Stomach smooth muscle (tissue), 2 donors: ENCODE measurements around the gene OR5I1.

Source experiments
- H3K27ac ChIP-seq: one replicate; pipeline ENCODE4 v1.7.0; 2013; ENCODE audit warnings: mild to moderate bottlenecking, low read length, inconsistent platforms
- H3K27me3 ChIP-seq, 2 donors: one replicate each; pipeline ENCODE4 v1.7.0; 2013; ENCODE audit warnings: low read length in 2 of 2; ENCODE audit not compliant: insufficient read depth in 2 of 2, control insufficient read depth in 1 of 2
- H3K36me3 ChIP-seq, 2 donors: one replicate each; pipeline ENCODE4 v1.7.0; 2013; ENCODE audit warnings: low read length in 2 of 2; ENCODE audit not compliant: control insufficient read depth in 2 of 2, insufficient read depth in 2 of 2
- H3K4me1 ChIP-seq: one replicate; pipeline ENCODE4 v1.7.0; 2013; ENCODE audit warnings: low read length; ENCODE audit not compliant: control insufficient read depth, insufficient read depth
- H3K4me3 ChIP-seq, 2 donors: one replicate each; pipeline ENCODE4 v1.7.0; 2013; ENCODE audit warnings: low read length in 2 of 2
- H3K9ac ChIP-seq, 2 donors: one replicate each; pipeline ENCODE4 v1.7.0; 2013; ENCODE audit warnings: low read length in 2 of 2, mild to moderate bottlenecking in 1 of 2
- H3K9me3 ChIP-seq, 2 donors: one replicate each; pipeline ENCODE4 v1.7.0; 2013; ENCODE audit warnings: low read length in 2 of 2; ENCODE audit not compliant: control insufficient read depth in 2 of 2
- donor health status: healthy.
- donor health status: Pancreatic carcinoma.

Gene OR5I1

GRCh38 chr11:55936300-55936699, at the start of gene OR5I1:
TSS of gene OR5I1 (minus strand) at chr11:55936400. CDS start at chr11:55936400, 0 bp downstream.
- H3K4me3 ChIP-seq: no peak within 1 kb of the TSS
- no peaks in the 10 kb centered on the region for H3K36me3 ChIP-seq
- peaks cover 0 to 3% of the 10 kb centered on the region in 2 donors for H3K9me3 ChIP-seq
- H3K27me3 ChIP-seq: no peaks in the 10 kb centered on the region
- no peak within 1 kb of the TSS for H3K27ac ChIP-seq
- H3K9ac ChIP-seq: no peak within 1 kb of the TSS
- H3K4me1 ChIP-seq: no peaks in the 10 kb centered on the region

GRCh38 chr11:55970935-55971334, 34.7 kb upstream of the OR5I1 start:
- H3K27ac ChIP-seq: no peak overlapping the region
- no peaks in the 10 kb centered on the region for H3K4me1 ChIP-seq
- no peak overlapping the region for H3K9ac ChIP-seq
- H3K9me3 ChIP-seq: no peaks in the 10 kb centered on the region
- H3K36me3 ChIP-seq: no peaks in the 10 kb centered on the region
- H3K27me3 ChIP-seq: no peaks in the 10 kb centered on the region
- no peak overlapping the region for H3K4me3 ChIP-seq

GRCh38 chr11:55969845-55970244, 33.6 kb upstream of the OR5I1 start, which contains the start of gene OR10AG1:
TSS of gene OR10AG1 (minus strand) at chr11:55969945. CDS start at chr11:55969907, 38 bp downstream.
- Histone ChIP-seq H3K4me3 (no peak within 1 kb of the TSS), H3K9ac (no peak within 1 kb of the TSS), H3K27ac (no peak within 1 kb of the TSS), H3K27me3 (no peaks in the 10 kb centered on the region), H3K9me3 (no peaks in the 10 kb centered on the region), H3K36me3 (no peaks in the 10 kb centered on the region), H3K4me1 (no peaks in the 10 kb centered on the region)

- H3K27me3 ChIP-seq: no peaks in the 10 kb centered on the region
Measured at GRCh38 chr11:55967914-55968313, 31.7 kb upstream of the OR5I1 start.

GRCh38 chr11:55966391-55966790, 30.2 kb upstream of the OR5I1 start:
- Histone ChIP-seq H3K27me3 (no peaks in the 10 kb centered on the region), H3K9ac (no peak overlapping the region), H3K36me3 (no peaks in the 10 kb centered on the region), H3K9me3 (no peaks in the 10 kb centered on the region), H3K4me3 (no peak overlapping the region), H3K4me1 (no peaks in the 10 kb centered on the region), H3K27ac (no peak overlapping the region)

More at GRCh38 chr11:55967914-55968313, 31.7 kb upstream of the OR5I1 start:
- no peak overlapping the region for H3K4me3 ChIP-seq
- H3K9ac ChIP-seq: no peak overlapping the region
- H3K36me3 ChIP-seq: no peaks in the 10 kb centered on the region
- H3K4me1 ChIP-seq: no peaks in the 10 kb centered on the region
- no peaks in the 10 kb centered on the region for H3K9me3 ChIP-seq
- H3K27ac ChIP-seq: no peak overlapping the region

GRCh38 chr11:55956521-55956920, 20.3 kb upstream of the OR5I1 start:
- no peak overlapping the region for H3K9ac ChIP-seq
- H3K27me3 ChIP-seq: no peaks in the 10 kb centered on the region
- no peak overlapping the region for H3K27ac ChIP-seq
- H3K4me1 ChIP-seq: no peaks in the 10 kb centered on the region
- no peaks in the 10 kb centered on the region for H3K36me3 ChIP-seq
- H3K4me3 ChIP-seq: no peak overlapping the region
- H3K9me3 ChIP-seq: no peaks in the 10 kb centered on the region

- Histone ChIP-seq H3K9ac (no peak overlapping the region), H3K36me3 (no peaks in the 10 kb centered on the region), H3K27me3 (no peaks in the 10 kb centered on the region), H3K4me1 (no peaks in the 10 kb centered on the region), H3K9me3 (no peaks in the 10 kb centered on the region), H3K27ac (no peak overlapping the region), H3K4me3 (no peak overlapping the region)
Measured at GRCh38 chr11:55949330-55949729, 13.1 kb upstream of the OR5I1 start.

- Histone ChIP-seq H3K9ac (no peak overlapping the region), H3K9me3 (no peaks in the 10 kb centered on the region), H3K4me1 (no peaks in the 10 kb centered on the region), H3K36me3 (no peaks in the 10 kb centered on the region), H3K27me3 (no peaks in the 10 kb centered on the region), H3K4me3 (no peak overlapping the region), H3K27ac (no peak overlapping the region)
Measured at GRCh38 chr11:55942785-55943392, 6.7 kb upstream of the OR5I1 start.

GRCh38 chr11:55920537-55920936, 15.7 kb downstream of the OR5I1 start:
- H3K36me3 ChIP-seq: no peaks in the 10 kb centered on the region
- no peaks in the 10 kb centered on the region for H3K9me3 ChIP-seq

GRCh38 chr11:55914482-55914881, 21.7 kb downstream of the OR5I1 start, which contains the start of gene OR5W2:
TSS of gene OR5W2 (minus strand) at chr11:55914582. CDS start at chr11:55914582, 0 bp downstream.
- H3K36me3 ChIP-seq: no peaks in the 10 kb centered on the region
- no peak within 1 kb of the TSS for H3K27ac ChIP-seq
- no peaks in the 10 kb centered on the region for H3K9me3 ChIP-seq
- no peaks in the 10 kb centered on the region for H3K4me1 ChIP-seq
- H3K9ac ChIP-seq: no peak within 1 kb of the TSS
- no peak within 1 kb of the TSS for H3K4me3 ChIP-seq
- H3K27me3 ChIP-seq: no peaks in the 10 kb centered on the region

More at GRCh38 chr11:55920537-55920936, 15.7 kb downstream of the OR5I1 start:
- Histone ChIP-seq H3K4me3 (no peak overlapping the region), H3K4me1 (no peaks in the 10 kb centered on the region), H3K27ac (no peak overlapping the region), H3K9ac (no peak overlapping the region), H3K27me3 (no peaks in the 10 kb centered on the region)

- no peak overlapping the region for H3K9ac ChIP-seq
- H3K4me1 ChIP-seq: no peaks in the 10 kb centered on the region
- H3K36me3 ChIP-seq: no peaks in the 10 kb centered on the region
- H3K27me3 ChIP-seq: no peaks in the 10 kb centered on the region
- H3K9me3 ChIP-seq: no peaks in the 10 kb centered on the region
- no peak overlapping the region for H3K4me3 ChIP-seq
- no peak overlapping the region for H3K27ac ChIP-seq
Measured at GRCh38 chr11:55902308-55902707, 33.9 kb downstream of the OR5I1 start.
